Omental fat pad (tissue), 4 donors: ENCODE data around the gene RTF1. TPM values are rescaled to one million over a fixed set of nuclear protein-coding genes. Genes with fewer than 3 reads are reported as not detected.

ENCODE experiments used
- ATAC-seq: fragments of 150-250 bp; one replicate; pipeline ENCODE4 v1.9.1; 2016; ENCODE audit warnings: mild to moderate bottlenecking, moderate library complexity; ENCODE audit not compliant: low FRiP score
- DNase-seq: peaks from one replicate; pipeline ENCODE4 v3.0.0-alpha.2; 2019; ENCODE audit warnings: low spot score
- total RNA-seq, 4 donors: library from RNA; depleted of rRNA; stranded (reverse); fragments of >200 nt; gene quantifications; one replicate each; pipeline ENCODE4 v1.1.0, GENCODE V29; 2016
- TF ChIP-seq, protein P1 (sequence below), 3 donors: fragments of 450-650 bp; IDR thresholded peaks; one replicate each; pipeline ENCODE4 v1.5.1; 2016 to 2017; ENCODE audit warnings: antibody characterized with exemption in 3 of 3, mild to moderate bottlenecking in 3 of 3, moderate library complexity in 2 of 3

The RTF1 gene
- total RNA-seq, 4 donors from 2014 or later, result 18.1 to 39.7 (median 25.8) TPM

DNA sequence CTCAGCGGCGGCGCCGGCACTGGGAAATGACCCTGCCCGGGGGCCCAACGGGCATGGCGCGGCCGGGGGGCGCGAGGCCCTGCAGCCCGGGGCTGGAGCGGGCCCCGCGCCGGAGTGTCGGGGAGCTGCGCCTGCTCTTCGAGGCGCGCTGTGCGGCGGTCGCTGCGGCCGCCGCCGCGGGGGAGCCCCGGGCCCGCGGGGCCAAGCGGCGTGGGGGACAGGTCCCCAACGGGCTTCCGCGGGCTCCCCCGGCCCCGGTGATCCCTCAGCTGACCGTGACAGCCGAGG, 77.0 kb downstream of the RTF1 start:
- TF ChIP-seq, protein P1, sequence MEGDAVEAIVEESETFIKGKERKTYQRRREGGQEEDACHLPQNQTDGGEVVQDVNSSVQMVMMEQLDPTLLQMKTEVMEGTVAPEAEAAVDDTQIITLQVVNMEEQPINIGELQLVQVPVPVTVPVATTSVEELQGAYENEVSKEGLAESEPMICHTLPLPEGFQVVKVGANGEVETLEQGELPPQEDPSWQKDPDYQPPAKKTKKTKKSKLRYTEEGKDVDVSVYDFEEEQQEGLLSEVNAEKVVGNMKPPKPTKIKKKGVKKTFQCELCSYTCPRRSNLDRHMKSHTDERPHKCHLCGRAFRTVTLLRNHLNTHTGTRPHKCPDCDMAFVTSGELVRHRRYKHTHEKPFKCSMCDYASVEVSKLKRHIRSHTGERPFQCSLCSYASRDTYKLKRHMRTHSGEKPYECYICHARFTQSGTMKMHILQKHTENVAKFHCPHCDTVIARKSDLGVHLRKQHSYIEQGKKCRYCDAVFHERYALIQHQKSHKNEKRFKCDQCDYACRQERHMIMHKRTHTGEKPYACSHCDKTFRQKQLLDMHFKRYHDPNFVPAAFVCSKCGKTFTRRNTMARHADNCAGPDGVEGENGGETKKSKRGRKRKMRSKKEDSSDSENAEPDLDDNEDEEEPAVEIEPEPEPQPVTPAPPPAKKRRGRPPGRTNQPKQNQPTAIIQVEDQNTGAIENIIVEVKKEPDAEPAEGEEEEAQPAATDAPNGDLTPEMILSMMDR (IDR thresholded peaks at IDR 0.05), result no peak
- DNase-seq (no peak), ATAC-seq (peak; percentile 4)

DNA sequence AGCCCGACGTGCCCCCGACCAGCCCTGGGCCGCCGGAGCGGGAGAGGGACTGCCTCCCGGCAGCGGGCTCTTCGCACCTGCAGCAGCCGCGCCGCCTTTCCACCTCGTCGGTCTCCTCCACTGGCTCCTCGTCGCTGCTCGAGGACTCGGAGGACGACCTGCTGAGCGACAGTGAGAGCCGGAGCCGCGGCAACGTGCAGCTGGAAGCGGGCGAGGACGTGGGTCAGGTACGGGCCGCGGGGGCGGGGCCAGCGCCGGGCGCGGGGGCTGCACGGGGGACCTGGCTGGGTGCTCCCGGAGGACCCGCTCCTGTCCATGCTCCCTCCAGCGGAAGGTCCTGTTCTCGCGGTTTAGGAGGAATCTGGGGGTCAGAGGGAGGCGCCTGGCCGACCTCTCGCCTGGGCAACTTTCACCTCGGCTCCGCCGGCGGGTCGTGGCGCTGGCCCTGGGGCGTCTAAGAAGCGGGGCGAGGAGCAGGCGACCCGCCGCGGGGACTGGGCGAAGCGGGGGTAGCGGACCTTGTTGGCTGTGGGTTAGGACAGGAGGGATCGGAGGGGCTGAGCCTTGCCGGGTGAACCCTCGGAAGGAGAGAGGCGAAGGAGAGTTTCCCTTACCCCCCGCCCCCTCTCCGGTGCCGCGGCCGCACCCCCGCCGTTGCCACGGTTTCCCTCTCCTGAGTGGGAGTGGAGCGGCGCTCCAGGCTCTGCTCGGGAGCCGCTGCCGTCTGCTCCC, 77.5 kb downstream of the RTF1 start:
- peak; percentile 16 for ATAC-seq
- TF ChIP-seq, protein P1 (IDR thresholded peaks at IDR 0.05), result no peak
- DNase-seq, result no peak

DNA sequence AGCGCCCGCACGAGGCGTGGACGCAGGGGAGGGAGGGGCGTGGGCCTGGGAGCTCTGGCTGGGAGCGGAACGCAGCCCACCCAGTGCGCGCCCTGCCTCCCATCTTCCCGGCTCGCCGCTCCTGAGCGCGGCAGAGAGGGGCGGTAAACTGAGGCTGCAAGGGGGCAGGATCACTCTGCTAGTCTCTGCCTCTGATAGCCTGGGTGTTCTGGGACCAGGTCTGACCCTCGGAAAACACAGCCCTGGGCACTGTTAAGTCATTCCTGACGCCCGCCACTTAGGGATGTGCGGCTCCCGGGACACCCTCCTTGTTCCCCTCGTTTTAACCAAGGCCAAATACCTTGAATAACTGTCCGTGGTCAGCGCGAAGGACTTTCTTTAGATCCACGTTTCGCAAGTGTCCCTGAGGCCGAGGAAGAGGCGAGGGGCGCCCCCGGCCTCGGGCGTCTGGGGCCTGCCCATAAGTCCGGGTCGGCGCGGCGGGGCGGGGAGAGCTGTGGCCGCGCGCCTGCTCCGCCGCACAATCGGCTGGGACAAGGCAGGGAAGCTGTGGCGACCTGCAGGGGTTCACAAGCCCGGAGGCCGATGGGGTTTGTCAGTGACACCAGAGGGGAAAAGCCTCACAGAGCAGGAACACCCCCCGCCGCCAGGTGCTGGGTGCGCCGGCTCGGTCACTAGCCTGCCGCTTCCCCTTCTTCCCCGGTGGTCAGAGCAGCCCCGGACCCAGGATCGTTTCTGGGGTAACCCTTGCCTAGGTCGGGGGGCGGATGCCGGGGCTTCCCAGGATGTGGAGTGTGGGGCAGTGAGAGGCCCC, 78.2 kb downstream of the RTF1 start:
- DNase-seq (no peak), ATAC-seq (no peak)

DNA sequence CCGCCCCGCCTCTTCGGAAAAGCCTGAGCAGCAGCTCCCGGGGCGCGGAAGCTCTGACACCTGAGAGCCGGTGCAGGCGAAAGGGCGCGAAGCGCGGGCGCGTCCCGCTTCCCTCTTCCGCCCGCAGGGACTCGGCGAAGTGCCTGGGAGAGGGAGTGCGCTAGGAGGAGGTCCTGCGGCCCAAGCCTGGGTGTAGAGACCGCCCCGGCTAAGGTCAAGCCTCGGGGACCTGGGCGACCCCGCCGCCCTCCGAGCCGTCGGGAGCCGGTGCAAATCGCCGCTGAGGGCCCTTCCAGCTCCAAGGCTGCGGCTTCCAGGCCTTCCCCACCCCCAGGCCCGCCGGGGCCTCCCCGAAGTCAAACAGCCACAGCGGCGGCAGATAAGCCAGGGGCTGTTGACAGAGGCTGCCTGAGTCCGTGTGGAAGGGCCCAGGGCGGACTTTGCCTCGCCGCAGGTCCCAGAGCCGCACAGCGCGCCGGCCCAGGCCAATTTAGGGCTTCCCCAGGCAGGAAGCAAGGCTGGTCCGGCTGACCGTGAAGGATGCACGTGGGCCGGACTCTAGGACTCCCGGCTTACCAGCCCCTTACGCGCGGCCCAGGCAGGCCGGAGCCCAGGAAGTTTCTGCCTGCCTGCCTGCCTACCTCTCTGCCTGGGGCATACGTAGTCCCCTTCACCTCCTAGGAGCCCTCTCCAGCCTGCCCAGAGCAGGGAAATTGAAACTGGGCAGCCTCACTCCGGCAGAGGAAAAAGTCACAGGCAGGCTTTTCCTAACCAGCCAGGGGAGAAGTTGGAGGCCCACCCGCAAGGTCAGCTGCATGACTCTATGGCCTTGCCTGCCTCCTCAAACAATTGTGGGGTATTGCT, 79.1 kb downstream of the RTF1 start:
- DNase-seq (no peak), ATAC-seq (no peak)
- TF ChIP-seq, protein P1 (IDR thresholded peaks at IDR 0.05), result no peak

More for the DNA sequence above, 78.2 kb downstream of the RTF1 start:
- TF ChIP-seq, protein P1 (IDR thresholded peaks at IDR 0.05), result no peak

DNA sequence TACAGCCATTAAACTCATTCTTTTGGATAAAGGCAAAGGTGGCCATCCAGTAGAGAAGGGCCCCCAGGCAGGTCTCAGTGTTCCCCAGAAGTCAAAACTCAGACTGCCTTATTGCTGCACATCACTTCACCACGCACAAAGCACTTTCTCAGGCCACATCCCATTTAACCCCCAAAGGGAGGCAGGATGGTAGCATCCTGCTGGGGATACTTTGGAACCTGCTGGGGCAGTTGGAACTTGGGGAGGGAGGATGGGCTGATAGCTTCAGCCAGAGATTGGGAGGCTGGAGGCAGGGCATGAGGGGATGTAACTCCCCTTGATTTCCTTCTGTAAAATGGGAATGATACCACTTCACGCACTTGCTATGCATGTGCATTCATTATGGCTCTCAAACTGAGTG, 81.8 kb downstream of the RTF1 start:
- ATAC-seq (no peak), DNase-seq (no peak)
- TF ChIP-seq, protein P1 (IDR thresholded peaks at IDR 0.05), result no peak

DNA sequence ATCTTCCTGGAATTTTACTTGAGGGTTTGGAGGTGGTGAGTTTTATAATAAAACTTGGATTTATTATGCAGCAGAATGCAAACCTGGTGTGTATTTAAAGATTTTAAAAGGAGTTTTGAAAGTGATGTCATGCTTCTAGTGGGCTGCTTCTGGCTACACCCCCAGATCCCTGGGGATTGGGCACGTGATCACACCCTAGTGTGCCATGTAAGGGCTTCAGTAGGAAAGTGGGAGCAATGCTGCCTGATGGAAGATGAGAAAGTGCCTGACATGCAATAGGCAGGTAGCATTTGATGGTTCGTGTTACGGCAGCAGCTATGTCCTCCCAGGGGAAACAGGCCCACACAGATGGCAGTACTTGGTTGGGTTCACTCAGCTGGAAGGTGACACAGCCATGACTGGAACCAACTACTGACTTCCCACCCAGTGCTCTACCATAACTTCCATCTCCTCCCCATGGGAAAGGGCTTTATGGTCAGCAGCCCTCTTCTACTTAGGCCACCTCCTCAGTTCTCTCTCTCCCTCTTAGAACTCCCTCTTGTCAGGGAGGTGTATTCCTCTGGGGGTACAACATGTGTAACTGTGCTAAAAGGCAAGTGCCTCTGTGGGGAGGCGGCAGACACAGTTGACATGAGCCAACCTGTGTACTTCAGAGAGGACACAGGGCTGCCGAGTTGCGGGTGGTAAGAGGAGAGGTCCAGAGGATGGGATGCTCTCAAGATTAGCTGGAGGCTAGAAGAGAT, 82.4 kb downstream of the RTF1 start:
- DNase-seq (no peak), ATAC-seq (no peak)
- TF ChIP-seq, protein P1 (IDR thresholded peaks at IDR 0.05), result no peak
